Posterior vena cava (tissue), 2 donors: ENCODE measurements around the gene ARL2. TPM values are rescaled to one million over a fixed set of nuclear protein-coding genes. Genes with fewer than 3 reads are reported as not detected.

Experiments used
- DNase-seq: peaks from one replicate; pipeline ENCODE4 v3.0.0-alpha.2; 2020; ENCODE audit warnings: low spot score
- intact Hi-C, 2 donors: fragments of 100-400 bp; cut with DNase I; formaldehyde crosslinking; loops; one replicate each; pipeline versions ENCODE4 v1.14.1 to v1.14.2; 2022 to 2023
- microRNA-seq, 2 donors: library from miRNA; unstranded; fragments of <30 nt; microRNA quantifications; one replicate each; pipeline ENCODE4 v1.2.0, GENCODE V29; 2020 to 2021; ENCODE audit warnings: borderline microRNAs expressed in 2 of 2
- total RNA-seq, 2 donors: library from RNA; stranded (reverse); fragmentation: NEBNext Ultra II Directional; extraction: Animal tissue kit (Norgen Biotek cat#: 25700); gene quantifications; one replicate each; pipeline ENCODE4 v1.2.1, GENCODE V29; 2021
- donor health status: DM: yes; HTN: yes; CAD: no.
- donor health status: DM: yes; HTN: yes; CAD: no.

The ARL2 gene
- total RNA-seq, 2 donors from 2014 or later, result 81.9 to 88.2 TPM

DNA sequence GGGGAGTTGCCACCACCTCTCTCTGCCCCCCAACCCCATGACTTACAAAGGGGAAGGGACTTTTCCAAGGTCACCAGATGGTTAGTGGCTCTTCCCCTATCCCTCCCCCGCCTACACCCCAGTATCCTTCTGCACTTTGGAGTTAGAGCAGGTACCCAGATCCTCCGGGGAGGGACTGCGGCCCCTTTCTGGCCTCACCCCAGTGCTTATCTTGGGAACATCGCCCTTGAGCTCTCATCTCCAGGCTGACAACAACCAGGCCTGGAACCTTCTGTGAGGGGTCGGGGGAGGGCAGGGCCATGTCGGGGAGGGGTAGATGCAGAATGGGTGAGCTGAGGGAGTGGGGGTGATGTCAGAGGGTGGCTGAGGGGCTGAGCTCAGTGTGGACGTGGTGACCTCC, 51.9 kb downstream of the ARL2 start:
- intact Hi-C loops, result no loop called here
- DNase-seq, result no peak

DNA sequence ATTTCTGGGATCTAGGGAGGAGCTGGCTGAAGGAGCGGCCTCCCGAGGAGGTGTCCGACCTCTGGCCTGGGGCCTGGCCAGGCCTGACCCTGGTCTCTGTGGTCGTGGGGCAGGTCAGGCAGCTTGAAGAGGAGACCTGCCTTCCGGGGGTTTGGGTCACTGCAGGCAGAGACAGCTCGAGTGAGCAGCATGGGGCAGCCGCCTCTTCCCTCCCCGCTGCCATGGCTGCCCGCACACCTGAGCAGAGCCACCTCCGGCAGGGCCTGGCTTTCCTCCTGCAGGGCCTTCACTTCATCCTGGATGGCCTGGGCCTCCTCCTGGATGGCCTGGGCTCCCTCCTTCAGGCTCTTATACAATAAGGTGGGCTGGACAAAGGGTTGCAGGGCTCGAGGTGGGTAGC, 52.4 kb downstream of the ARL2 start:
- intact Hi-C loops, result no loop called here
- DNase-seq, result no peak

DNA sequence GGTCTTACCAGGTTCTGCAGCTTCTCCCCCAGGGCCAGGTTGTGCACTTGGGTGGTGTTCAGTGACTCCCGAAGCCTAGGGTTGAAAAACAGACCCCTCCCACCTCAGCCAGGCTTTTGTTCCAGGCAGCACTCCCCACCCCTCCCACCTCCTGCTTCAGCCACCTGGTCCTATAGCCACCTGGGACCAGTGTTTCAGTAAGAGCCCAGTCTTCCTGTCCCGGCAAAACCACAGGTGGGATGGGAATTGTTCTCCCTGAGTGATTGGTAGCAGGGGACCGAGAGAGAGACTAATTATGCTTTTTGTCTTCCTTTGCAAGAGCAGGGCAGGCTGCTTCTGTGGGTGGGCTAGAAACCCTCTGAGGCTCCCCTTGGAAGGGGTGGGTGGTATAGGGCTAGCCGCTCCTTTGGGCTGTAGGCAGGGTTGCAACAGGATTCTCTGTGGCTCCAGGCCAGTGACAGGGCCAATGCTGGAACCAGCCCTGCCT, 52.9 kb downstream of the ARL2 start:
- intact Hi-C loops, result no loop called here
- DNase-seq, result no peak

DNA sequence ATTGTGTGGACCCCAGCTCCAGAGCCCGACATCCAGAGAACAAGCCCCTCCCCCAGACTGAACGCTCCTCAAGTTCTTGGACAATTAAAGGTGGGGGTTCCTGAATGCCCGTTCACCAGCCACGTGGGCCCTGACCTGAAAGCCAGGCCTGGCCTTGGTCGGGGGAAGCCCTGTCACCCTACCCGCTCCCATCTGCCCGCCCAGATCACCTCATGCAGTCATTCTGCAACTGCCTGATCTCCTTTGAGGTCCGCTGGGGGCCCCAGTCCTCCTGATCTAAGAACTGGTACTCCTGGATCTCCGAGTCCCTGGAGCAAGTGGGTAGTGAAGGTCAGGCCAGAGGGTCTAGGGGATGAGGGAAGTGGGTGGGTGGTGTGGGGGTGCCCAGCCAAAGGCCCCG, 53.5 kb downstream of the ARL2 start:
- intact Hi-C loops, result no loop called here

DNA sequence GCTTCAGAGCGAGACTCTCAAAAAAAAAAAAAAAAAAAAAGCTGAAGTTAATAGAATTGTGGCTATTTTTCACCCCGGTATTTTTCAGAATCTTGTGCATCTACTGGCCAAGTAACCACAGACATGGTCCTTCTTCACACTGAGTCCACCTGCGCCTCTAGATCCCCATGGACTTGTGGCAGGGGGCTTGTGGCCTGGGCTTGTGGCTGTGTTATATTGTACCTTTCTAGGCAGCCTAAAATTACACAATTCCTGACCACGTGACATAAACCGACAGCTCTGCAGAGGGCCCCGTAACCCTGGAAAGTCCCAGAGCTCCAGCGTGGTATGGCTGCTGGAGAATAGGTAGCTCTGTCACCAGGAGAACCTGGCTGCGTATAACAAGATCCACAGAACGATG, 55.3 kb downstream of the ARL2 start:
- DNase-seq, result no peak
- intact Hi-C loops, result no loop called here

More for the DNA sequence above, 53.5 kb downstream of the ARL2 start:
- DNase-seq, result no peak

Small RNAs within 50 kb of the gene (microRNA-seq; reads per million reads assigned to microRNA genes)
- 0.52 to 1.3 reads per million in 2 donors for gene MIR6879

Other genes with a start within 250 kb of the ARL2 start
- 100 to 1,000 TPM; 181 to 189 TPM for gene SF1, start 235.6 kb upstream of the ARL2 start, total RNA-seq
- 10 to 100 TPM; 13.2 to 14.7 TPM for gene MAP4K2, start 210.9 kb upstream of the ARL2 start, total RNA-seq
- 1 to 10 TPM; 9.2 to 9.4 TPM for gene MEN1, start 203.6 kb upstream of the ARL2 start, total RNA-seq
- under 1 TPM; 0.37 to 0.38 TPM for gene CDC42BPG, start 169.5 kb upstream of the ARL2 start, total RNA-seq
- gene EHD1, start 135.5 kb upstream of the ARL2 start, total RNA-seq, result 100 to 1,000 TPM; 135 to 164 TPM
- gene ATG2A, start 97.0 kb upstream of the ARL2 start, total RNA-seq, result 10 to 100 TPM; 12.3 to 14.9 TPM
- 10 to 100 TPM; 17.5 to 30.7 TPM for gene PPP2R5B, start 89.5 kb upstream of the ARL2 start, total RNA-seq
- not detected for gene GPHA2, start 78.3 kb upstream of the ARL2 start, total RNA-seq
- gene MAJIN, start 42.1 kb upstream of the ARL2 start, total RNA-seq, result not detected
- gene BATF2, start 17.2 kb upstream of the ARL2 start, total RNA-seq, result 1 to 10 TPM; 1.7 to 1.8 TPM
- gene SNX15, start 13.3 kb downstream of the ARL2 start, total RNA-seq, result 10 to 100 TPM; 17.4 to 21.1 TPM
- 1 to 10 TPM; 5.5 to 5.8 TPM for gene SAC3D1, start 27.1 kb downstream of the ARL2 start, total RNA-seq
- 10 to 100 TPM; 15.4 to 18.6 TPM for gene NAALADL1, start 44.4 kb downstream of the ARL2 start, total RNA-seq
- gene CDCA5, start 69.9 kb downstream of the ARL2 start, total RNA-seq, result 1 to 10 TPM in 1 of 2 donors, under 1 TPM in 1; 0.67 to 1.6 TPM
- gene ZFPL1, start 70.1 kb downstream of the ARL2 start, total RNA-seq, result 10 to 100 TPM; 26.9 to 27.6 TPM
- 100 to 1,000 TPM; 103 to 107 TPM for gene VPS51, start 82.1 kb downstream of the ARL2 start, total RNA-seq
- 1 to 10 TPM; 3.1 to 4.0 TPM for gene TM7SF2, start 97.7 kb downstream of the ARL2 start, total RNA-seq
- gene ZNHIT2, start 103.5 kb downstream of the ARL2 start, total RNA-seq, result 1 to 10 TPM; 6.0 to 6.3 TPM
- 100 to 1,000 TPM; 725 to 753 TPM for gene FAU, start 108.0 kb downstream of the ARL2 start, total RNA-seq
- 10 to 100 TPM; 34.1 to 39.3 TPM for gene MRPL49, start 108.2 kb downstream of the ARL2 start, total RNA-seq
- 10 to 100 TPM; 52.7 to 57.0 TPM for gene SYVN1, start 120.4 kb downstream of the ARL2 start, total RNA-seq
- gene SPDYC, start 156.1 kb downstream of the ARL2 start, total RNA-seq, result not detected
- 100 to 1,000 TPM; 142 to 144 TPM for gene CAPN1, start 167.8 kb downstream of the ARL2 start, total RNA-seq
- 1 to 10 TPM; 6.0 to 6.1 TPM for gene POLA2, start 247.8 kb downstream of the ARL2 start, total RNA-seq